Activated CD8-positive, alpha-beta memory T cell treated with anti-CD3 and anti-CD28 coated beads for 24 hours (primary cell): ENCODE results near the gene HES3.
A peak's percentile ranks its signal among the peaks of the same experiment; 100 is the strongest.
"Not testable (repeated sequence)": the region's sequence is repeated elsewhere in the genome, so short reads cannot be mapped to it uniquely, and the experiment has no call there.

Experiments
- DNase-seq: peaks from one replicate; pipeline ENCODE4 v3.0.0-alpha.2; 2020

The HES3 gene

DNA sequence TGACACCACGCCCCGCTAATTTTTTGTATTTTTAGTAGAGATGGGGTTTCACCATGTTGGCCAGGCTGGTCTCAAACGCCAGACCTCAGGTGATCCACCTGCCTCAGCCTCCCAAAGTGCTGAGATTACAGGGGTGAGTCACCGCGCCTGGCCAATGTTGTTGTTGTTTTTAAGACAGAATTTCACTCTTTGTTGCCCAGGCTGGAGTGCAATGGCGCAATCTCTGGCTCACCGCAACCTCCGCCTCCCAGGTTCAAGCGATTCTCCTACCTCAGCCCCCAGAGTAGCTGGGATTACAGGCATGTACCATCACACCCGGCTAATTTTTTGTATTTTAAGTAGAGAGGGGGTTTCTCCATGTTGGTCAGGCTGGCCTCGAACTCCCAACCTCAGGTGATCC is 24.3 kb upstream of the HES3 start:
- DNase-seq: not testable (repeated sequence)

DNA sequence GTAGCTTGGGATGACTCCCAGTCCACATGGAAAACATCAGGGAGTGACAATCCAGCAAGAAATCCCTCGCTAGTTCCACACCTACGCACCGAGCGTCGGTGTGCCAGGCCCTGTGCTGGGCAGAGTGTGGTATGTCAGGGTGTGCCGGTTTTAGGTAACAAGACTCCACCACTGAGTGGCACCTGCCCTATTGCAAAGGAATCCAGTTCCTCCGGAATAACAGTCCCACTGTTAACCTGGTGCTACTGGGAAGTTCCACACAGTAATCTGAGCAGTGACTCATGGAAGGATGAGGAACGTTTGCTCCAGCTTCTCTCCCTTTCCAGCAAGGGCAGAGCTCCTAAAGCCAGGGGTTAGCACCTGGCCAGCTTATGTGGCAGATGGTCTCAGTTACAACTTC is 23.7 kb upstream of the HES3 start:
- no peak for DNase-seq

DNA sequence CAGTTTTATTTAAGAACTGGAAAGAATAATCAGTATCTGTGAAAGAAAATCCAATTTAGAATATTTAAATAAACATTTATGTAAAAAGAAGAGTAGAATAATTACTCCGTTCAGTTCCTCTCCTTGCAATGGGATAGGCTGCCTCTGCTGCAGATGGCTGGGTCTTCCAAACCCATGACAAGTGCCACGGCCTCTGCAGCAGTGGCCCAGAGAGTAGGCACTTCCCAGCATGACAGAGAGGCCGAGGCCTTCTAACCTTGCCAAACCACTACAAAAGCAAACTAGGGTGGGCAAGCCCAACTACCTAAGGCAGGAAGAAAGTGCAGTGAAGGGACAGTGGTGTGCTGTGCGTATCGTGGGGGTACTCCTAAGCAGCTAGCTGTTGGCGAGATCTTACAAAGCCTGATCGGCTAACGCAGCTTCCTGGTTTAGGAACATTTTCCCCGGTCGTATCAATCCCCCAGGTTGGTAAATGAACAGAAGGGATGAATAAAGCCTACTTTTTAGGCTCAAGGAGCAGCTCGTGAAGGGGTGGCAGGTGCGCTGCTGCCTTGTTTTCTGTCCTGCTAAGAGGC is 22.7 kb upstream of the HES3 start:
- DNase-seq: no peak

- no peak for DNase-seq
Measured at GRCh38 chr1:6222636-6223035, 21.3 kb upstream of the HES3 start.

DNA sequence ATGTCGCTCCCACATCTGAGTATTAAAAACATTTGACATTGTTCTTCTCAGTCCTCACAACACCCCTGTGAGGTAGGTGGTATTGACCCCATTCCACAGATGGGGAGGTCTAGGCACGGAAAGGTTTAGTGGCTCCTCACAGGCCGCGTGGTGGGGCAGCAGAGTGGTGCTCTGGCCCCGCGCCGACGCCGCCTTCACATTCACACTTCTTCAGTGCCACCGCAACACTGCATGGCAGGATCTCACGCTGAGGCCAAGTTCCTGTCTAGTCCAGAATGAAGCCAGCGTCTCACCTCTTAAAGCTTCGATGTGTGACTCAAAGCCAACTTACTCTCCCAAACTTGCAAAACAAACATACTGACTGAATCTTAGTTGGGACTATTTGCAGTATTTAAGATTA is 20.4 kb upstream of the HES3 start:
- DNase-seq: no peak

- no peak for DNase-seq
Measured at GRCh38 chr1:6224718-6225117, 19.3 kb upstream of the HES3 start.

DNA sequence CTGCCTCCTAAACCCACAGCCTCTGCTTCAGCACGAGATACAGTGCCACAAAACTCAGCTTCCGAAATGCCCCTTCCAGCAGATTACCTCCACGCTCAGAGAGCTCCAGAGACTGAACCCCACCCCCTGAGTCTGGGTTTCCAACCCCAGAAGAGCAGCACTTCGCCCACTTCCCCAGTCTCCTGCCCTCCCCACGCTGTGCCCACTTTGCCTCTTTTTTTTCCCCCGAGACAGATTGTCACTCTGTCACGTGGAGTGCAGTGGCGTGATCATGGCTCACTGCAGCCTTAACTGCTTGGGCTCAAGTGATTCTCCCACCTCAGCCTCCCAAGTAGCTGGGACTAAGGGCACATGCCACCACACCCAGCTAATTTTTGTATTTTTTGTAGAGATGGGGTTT is 18.3 kb upstream of the HES3 start:
- no peak for DNase-seq

GRCh38 chr1:6233376-6233775 is 10.6 kb upstream of the HES3 start:
- DNase-seq: no peak

DNA sequence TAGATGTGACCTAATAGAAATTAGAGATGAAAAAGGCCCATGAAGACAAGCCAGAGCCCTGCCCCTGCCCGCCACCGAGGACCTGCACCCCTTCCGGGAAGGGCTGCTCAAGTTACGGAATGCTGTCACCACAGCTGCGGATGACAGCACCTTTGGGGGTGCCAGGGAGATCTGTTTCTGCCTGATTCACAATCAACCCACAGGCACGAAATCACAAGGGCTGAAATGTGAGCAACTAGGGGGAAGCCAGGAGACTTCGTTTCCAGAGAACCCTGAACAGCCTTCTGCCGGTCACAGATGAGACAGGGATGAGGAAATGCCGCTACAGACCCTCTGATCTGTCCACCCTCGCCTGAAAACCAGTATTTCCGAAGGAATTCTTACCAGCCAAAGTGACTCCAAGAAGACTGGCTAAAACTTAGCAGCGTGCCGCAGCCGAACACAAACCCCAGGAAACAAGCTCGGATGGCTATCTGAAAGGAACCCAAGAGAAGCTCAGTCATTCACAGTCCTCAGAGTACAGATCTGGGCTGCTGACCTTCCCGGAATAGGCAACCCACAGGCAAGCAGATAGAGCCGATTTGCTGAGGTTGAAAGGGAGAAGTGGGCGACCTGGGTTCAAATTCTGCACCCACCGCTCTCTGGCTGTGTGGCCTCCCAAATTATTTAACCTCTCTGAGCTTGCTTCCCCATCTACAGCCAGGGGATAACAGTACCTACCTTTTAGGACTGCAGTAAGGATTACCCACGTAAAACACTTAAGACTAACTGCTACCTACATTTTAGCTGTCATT is 9.3 kb upstream of the HES3 start:
- DNase-seq: no peak

DNA sequence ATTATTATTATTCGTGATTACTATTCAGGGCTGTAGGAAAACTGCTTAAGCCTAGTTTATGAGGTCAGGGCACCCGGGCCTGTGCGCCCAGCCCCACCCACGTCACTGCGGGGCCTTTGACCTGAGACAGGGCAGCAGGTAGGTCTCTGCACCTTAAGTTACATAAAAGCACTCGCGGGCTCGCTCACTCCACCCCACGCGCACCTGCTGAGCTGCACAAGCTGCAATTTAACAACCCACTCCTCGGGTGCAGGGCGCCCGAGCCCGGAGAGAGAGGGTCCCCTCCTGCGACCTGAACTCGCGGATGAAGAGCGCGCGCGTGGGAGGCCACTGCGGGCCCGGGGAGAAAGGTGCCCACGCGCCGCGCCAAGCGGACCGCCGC is 8.7 kb upstream of the HES3 start:
- DNase-seq: peak; percentile 75

GRCh38 chr1:6237093-6237492 is 6.9 kb upstream of the HES3 start:
- no peak for DNase-seq

DNA sequence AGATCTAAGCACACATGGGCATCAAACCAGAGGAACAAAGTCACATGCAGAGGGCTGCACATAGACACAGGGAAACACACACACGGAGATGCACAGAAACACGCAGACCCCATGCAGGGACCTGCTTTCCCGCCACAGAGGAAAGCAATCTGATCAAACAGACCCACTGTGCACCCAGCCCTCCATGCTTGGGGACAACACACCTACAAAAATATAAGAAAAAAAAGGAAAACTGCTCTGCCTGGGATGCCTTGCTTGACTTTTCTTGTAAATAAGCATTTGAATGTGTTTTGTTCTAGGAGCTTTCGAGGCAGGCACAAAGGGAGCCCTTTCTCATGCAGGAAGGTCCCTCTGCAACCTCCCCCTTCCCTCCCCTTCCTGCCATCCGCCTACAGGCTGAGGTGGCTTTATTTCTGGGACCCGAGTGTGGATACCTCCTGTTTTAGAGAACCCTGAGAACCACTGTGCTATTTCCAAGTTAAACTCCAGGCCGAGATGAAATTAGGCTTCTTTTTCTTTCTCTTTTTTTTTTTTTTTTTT is 4.7 kb upstream of the HES3 start:
- DNase-seq: no peak

DNA sequence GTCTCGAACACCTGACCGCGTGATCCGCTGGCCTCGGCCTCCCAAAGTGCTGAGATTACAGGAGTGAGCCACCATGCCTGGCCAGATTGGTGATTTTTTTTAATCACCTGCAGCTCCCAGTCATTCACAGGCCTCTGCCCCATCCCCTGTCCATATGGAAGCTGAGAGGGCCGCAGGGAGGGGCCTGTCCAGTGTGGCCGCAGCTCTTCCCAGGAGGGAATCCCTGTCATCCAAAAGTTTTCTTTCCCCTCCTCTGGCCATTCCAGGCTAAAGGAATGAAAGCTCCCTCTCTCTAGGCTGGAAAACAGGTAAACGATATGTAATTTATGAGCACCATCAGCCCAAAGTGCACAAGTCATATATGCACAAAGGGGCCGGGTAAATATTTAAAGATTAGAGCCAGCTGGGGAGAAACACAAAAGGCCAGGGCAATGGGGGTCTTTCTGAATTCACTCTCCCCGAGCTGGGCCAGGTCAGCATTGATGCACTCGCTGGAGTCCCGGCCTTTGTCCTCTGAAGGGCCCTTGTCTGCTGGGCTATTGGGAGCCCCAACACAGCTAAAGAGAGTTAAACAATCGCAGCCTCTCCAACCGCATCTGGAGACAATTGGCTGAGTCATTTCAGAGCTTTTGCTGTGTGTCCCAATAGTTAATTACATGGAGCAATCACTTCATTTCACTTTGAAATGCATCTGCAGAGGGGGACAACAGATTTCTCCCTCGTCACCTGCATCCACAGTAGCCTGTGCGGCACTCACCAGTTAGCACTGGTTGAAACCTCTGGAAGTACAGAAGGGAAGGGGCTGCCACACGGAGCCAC is 3.8 kb upstream of the HES3 start:
- no peak for DNase-seq

- no peak for DNase-seq
Measured at GRCh38 chr1:6241107-6241886, 2.7 kb upstream of the HES3 start.

- no peak for DNase-seq
Measured at GRCh38 chr1:6241887-6242740, 1.9 kb upstream of the HES3 start.

- DNase-seq: no peak
Measured at GRCh38 chr1:6243053-6243834, 735 bp upstream of the HES3 start.

- no peak for DNase-seq
Measured at GRCh38 chr1:6244401-6245049, 546 bp downstream of the HES3 start.

- DNase-seq: peak; percentile 91
Measured at GRCh38 chr1:6245086-6245868, 1.3 kb downstream of the HES3 start.

- peak; percentile 82 for DNase-seq
Measured at GRCh38 chr1:6245869-6246496, 2.0 kb downstream of the HES3 start.
